Neural cell (in vitro differentiated cells): ENCODE measurements around the gene LHX4. TPM values are rescaled to one million over a fixed set of nuclear protein-coding genes. Genes with fewer than 3 reads are reported as not detected.

Experiments used
- H2AFZ ChIP-seq: fragments of 200-600, 300-800 bp; sonication (generic), shearing (Covaris generic); 2 replicates; pipeline ENCODE4 v1.6.0; 2014; ENCODE audit warnings: low read depth, mild to moderate bottlenecking, antibody characterized with exemption, low read length, moderate library complexity
- H3F3A ChIP-seq: fragments of 200-600 bp; shearing (Covaris generic); 2 replicates; pipeline ENCODE4 v1.6.1; 2016; ENCODE audit warnings: mild to moderate bottlenecking, moderate library complexity, mixed read lengths, antibody characterized with exemption, low read length; ENCODE audit not compliant: insufficient read depth, poor library complexity, severe bottlenecking
- H3K27ac ChIP-seq: fragments of 200-600, 300-800 bp; sonication (generic), shearing (Covaris generic); 2 replicates; pipeline ENCODE4 v1.5.1; 2014; ENCODE audit warnings: mild to moderate bottlenecking, low read length, moderate library complexity
- H3K27me3 ChIP-seq: fragments of 300-800, 200-600 bp; sonication (generic), shearing (Covaris generic); 2 replicates; pipeline ENCODE4 v1.6.0; 2014; ENCODE audit warnings: mild to moderate bottlenecking, low read depth, low read length, moderate library complexity; ENCODE audit not compliant: insufficient read depth
- H3K36me3 ChIP-seq: fragments of 300-800, 200-600 bp; sonication (generic), shearing (Covaris generic); 2 replicates; pipeline ENCODE4 v1.5.1; 2014; ENCODE audit warnings: mild to moderate bottlenecking, antibody characterized with exemption, low read length, moderate library complexity; ENCODE audit not compliant: insufficient read depth
- H3K4me2 ChIP-seq: fragments of 300-800, 200-600 bp; sonication (generic), shearing (Covaris generic); 2 replicates; pipeline ENCODE4 v1.6.0; 2014; ENCODE audit warnings: mild to moderate bottlenecking, low read length
- H3K4me3 ChIP-seq: fragments of 300-800, 200-600 bp; sonication (generic), shearing (Covaris generic); 2 replicates; pipeline ENCODE4 v1.5.1; 2014; ENCODE audit warnings: mild to moderate bottlenecking, low read length, moderate library complexity
- H3K79me2 ChIP-seq: fragments of 200-600 bp; shearing (Covaris generic); replicated peaks from 2 replicates; pipeline ENCODE4 v1.6.0; 2014; ENCODE audit warnings: mild to moderate bottlenecking, low read length, moderate library complexity; ENCODE audit not compliant: insufficient read depth
- H3K9ac ChIP-seq: fragments of 300-800, 200-600 bp; sonication (generic), shearing (Covaris generic); 2 replicates; pipeline ENCODE4 v1.6.1; 2016; ENCODE audit warnings: mild to moderate bottlenecking, low read length, mixed read lengths
- H3K9me2 ChIP-seq: fragments of 200-600 bp; shearing (Covaris generic); 2 replicates; pipeline ENCODE4 v1.6.1; 2016; ENCODE audit warnings: mild to moderate bottlenecking, low read length, mixed read lengths; ENCODE audit not compliant: insufficient read depth
- H3K9me3 ChIP-seq: fragments of 200-600, 300-800 bp; sonication (generic), shearing (Covaris generic); 2 replicates; pipeline ENCODE4 v1.6.1; 2016; ENCODE audit warnings: mild to moderate bottlenecking, mixed run types, low read length, moderate library complexity, mixed read lengths
- H4K20me1 ChIP-seq: fragments of 200-600 bp; shearing (Covaris generic); 2 replicates; pipeline ENCODE4 v1.6.1; 2016; ENCODE audit warnings: mild to moderate bottlenecking, mixed run types; ENCODE audit not compliant: insufficient read depth
- CTCF ChIP-seq: fragments of 450-650 bp; IDR thresholded peaks from 2 replicates; pipeline ENCODE4 v1.5.1; 2014; ENCODE audit warnings: antibody characterized with exemption, mild to moderate bottlenecking, moderate library complexity; ENCODE audit not compliant: poor library complexity, severe bottlenecking
- EP300 ChIP-seq: fragments of 450-650 bp; conservative IDR thresholded peaks from 2 replicates; pipeline ENCODE4 v1.6.1; 2014; ENCODE audit warnings: antibody characterized with exemption, mild to moderate bottlenecking, moderate library complexity; ENCODE audit not compliant: poor library complexity, severe bottlenecking
- EZH2 ChIP-seq: fragments of 200-600, 300-800 bp; shearing (Covaris generic), sonication (generic); IDR thresholded peaks from 2 replicates; pipeline ENCODE4 v1.6.1; 2014; ENCODE audit warnings: antibody characterized with exemption, low read length, borderline replicate concordance, mild to moderate bottlenecking; ENCODE audit not compliant: insufficient read depth, poor library complexity, severe bottlenecking
- MXI1 ChIP-seq: fragments of 450-650 bp; conservative IDR thresholded peaks from 2 replicates; pipeline ENCODE4 v1.6.1; 2014; ENCODE audit warnings: antibody characterized with exemption, mild to moderate bottlenecking; ENCODE audit not compliant: poor library complexity, severe bottlenecking
- POLR2AphosphoS5 ChIP-seq: IDR thresholded peaks from 2 replicates; pipeline ENCODE4 v1.6.1; 2012
- RAD21 ChIP-seq: fragments of 450-650 bp; conservative IDR thresholded peaks from 2 replicates; pipeline ENCODE4 v1.6.1; 2014; ENCODE audit warnings: antibody characterized with exemption, mild to moderate bottlenecking, moderate library complexity
- REST ChIP-seq: IDR thresholded peaks from 2 replicates; pipeline ENCODE4 v1.6.1; 2012; ENCODE audit warnings: borderline replicate concordance
- SMC3 ChIP-seq: fragments of 450-650 bp; conservative IDR thresholded peaks from 2 replicates; pipeline ENCODE4 v1.6.1; 2014; ENCODE audit warnings: antibody characterized with exemption, mild to moderate bottlenecking, moderate library complexity; ENCODE audit not compliant: poor library complexity
- TAF1 ChIP-seq: IDR thresholded peaks from 2 replicates; pipeline ENCODE4 v1.6.1; 2012; ENCODE audit warnings: low read depth
- polyA plus RNA-seq: library from polyadenylated mRNA; depleted of rRNA; stranded (reverse); fragments of >200 nt; gene quantifications from 2 replicates; pipeline ENCODE4 v1.2.3, GENCODE V29; 2014

LHX4 gene
- polyA plus RNA-seq, 1 donor from 2014 or later, result not detected

DNA sequence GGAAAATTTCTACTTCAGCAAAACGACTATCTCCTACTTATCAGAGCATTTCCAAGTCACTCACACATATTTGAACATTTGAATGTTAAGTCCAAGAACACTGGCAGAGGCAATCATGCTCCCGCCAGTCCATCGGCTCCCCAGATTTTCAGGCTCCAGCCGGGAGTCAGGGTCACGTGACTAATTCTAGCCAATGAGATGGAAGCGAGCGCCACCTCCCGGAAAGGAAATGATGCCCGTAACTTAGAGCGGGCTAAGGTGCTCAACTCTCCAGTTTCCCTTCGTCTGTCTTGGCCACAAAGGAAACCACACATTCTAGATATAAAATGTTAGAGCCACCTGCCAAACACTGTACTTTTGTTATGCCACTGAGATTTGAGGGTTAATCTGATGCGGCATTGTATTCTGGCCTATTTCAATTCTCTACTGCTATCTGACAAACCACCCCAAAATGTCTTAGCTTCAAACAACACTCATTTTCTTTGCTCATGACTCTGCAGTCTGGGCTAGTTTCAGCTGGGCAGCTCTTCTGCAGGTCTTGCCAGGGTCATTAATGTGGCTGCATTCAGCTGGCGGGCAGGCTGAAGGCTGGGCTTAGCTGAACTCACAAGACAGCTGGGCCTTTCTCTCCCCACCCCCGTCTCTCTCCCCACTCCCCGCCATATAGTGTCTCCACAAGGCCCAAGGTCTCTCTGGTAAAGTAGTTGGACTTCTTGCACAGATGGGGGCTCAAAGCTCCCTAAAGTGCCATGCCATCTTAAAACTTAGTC is 16.5 kb upstream of the LHX4 start:
- no peaks in the 10 kb centered on the region for H3F3A ChIP-seq
- no peak overlapping the region for H3K27ac ChIP-seq
- no peak overlapping the region for H3K4me3 ChIP-seq

More for the DNA sequence above, 16.5 kb upstream of the LHX4 start:
- Histone ChIP-seq H3K9ac (no peak overlapping the region), H3K27me3 (no peaks in the 10 kb centered on the region), H2AFZ (no peak overlapping the region), H3K79me2 (no peaks in the 10 kb centered on the region), H3K9me2 (no peaks in the 10 kb centered on the region), H3K4me2 (no peak overlapping the region), H4K20me1 (no peaks in the 10 kb centered on the region), H3K36me3 (no peaks in the 10 kb centered on the region), H3K9me3 (no peaks in the 10 kb centered on the region)
- no peak for TF ChIP-seq POLR2AphosphoS5
- TF ChIP-seq REST, result no peak
- no peak for TF ChIP-seq MXI1
- TF ChIP-seq SMC3, result no peak
- TF ChIP-seq RAD21, result no peak
- TF ChIP-seq TAF1, result no peak
- no peak for TF ChIP-seq CTCF
- TF ChIP-seq EP300, result no peak
- no peak for TF ChIP-seq EZH2
